ENCODE data around the gene NEK6.

NEK6 gene

GRCh38 chr9:124354346-124355038, 96.7 kb downstream of the NEK6 start:
- no peak overlapping the region for H3K4me2 ChIP-seq (ENCODE audit: low read length)
- H4K20me1 ChIP-seq (ENCODE audit: insufficient read depth, low read length): peaks cover 69% of the 10 kb centered on the region
- no peaks in the 10 kb centered on the region for H3K4me1 ChIP-seq (ENCODE audit: low read length)
- TF ChIP-seq CTCF (IDR thresholded peaks at IDR 0.05; ENCODE audit: low read depth, low read length) (no peak), EZH2phosphoT487 (IDR thresholded peaks at IDR 0.05; ENCODE audit: low read depth) (no peak)
- H3K27me3 ChIP-seq (ENCODE audit: low read depth, low read length): no peaks in the 10 kb centered on the region
- no peaks in the 10 kb centered on the region for H3K9me3 ChIP-seq (ENCODE audit: insufficient read depth, low read length)
- no peak overlapping the region for H3K4me3 ChIP-seq (ENCODE audit: low read length)
- peaks cover 56% of the 10 kb centered on the region for H3K79me2 ChIP-seq (ENCODE audit: low read length)
- H3K36me3 ChIP-seq (replicated peaks; ENCODE audit: low read depth, low read length): peaks cover 91% of the 10 kb centered on the region
- H2AFZ ChIP-seq (ENCODE audit: low read depth, low read length): no peak overlapping the region
- H3K27ac ChIP-seq (ENCODE audit: low read length): no peak overlapping the region
- H3K9ac ChIP-seq (ENCODE audit: low read length): no peak overlapping the region

DNA sequence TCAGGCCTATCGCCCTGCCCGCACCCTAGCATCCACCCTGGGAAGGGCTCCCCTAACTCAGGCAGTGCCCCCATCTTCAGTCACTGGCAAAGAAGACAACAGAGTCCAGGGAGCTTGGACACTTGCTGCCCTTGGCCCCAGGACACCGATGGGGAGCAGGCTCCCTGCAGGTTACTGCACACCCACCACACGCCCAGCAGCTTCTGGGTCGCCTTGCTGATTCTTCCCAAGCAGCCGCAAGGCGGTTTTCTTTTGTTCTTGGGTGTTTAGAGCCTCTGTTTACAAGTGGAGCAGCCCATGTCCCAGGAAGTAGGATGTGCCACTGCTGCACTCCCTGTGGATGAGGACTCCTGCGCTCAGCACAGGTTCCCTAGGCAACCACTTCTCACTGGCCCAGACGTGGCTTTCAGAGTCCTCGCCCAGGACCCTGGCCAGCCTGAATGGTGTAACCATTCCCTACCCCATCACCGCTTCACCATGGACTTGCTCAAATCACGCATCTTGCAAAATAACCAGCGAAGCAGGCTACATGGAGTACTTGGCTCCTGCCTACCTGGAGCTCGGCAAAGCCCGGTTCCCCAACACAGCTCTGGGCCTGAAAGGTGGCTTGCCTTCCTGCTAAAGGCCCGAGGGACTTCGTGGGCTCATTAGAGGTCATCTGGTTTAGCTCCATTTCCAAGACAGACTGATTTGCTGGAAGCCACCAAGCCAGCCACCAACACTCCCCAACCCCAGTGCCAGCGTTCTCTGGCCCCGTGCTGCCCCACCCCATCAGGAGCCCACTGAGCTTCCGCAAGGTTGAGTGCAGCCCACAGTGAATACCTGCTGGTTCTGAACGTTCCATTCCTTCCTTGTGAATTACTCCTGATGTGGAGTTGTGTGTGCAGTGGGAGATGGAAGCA, 97.5 kb downstream of the NEK6 start:
- H3K27ac ChIP-seq (ENCODE audit: low read length): no peak overlapping the region
- no peak overlapping the region for H2AFZ ChIP-seq (ENCODE audit: low read depth, low read length)
- H3K4me3 ChIP-seq (ENCODE audit: low read length): no peak overlapping the region
- peaks cover 84% of the 10 kb centered on the region for H3K36me3 ChIP-seq (replicated peaks; ENCODE audit: low read depth, low read length)
- H3K4me1 ChIP-seq (ENCODE audit: low read length): no peaks in the 10 kb centered on the region
- H4K20me1 ChIP-seq (ENCODE audit: insufficient read depth, low read length): peaks cover 76% of the 10 kb centered on the region
- H3K27me3 ChIP-seq (ENCODE audit: low read depth, low read length): no peaks in the 10 kb centered on the region
- H3K9me3 ChIP-seq (ENCODE audit: insufficient read depth, low read length): no peaks in the 10 kb centered on the region
- TF ChIP-seq CTCF (IDR thresholded peaks at IDR 0.05; ENCODE audit: low read depth, low read length): no peak
- TF ChIP-seq EZH2phosphoT487 (IDR thresholded peaks at IDR 0.05; ENCODE audit: low read depth): no peak
- no peak overlapping the region for H3K4me2 ChIP-seq (ENCODE audit: low read length)
- H3K9ac ChIP-seq (ENCODE audit: low read length): no peak overlapping the region
- H3K79me2 ChIP-seq (ENCODE audit: low read length): peaks cover 64% of the 10 kb centered on the region

- Histone ChIP-seq H3K36me3 (replicated peaks; ENCODE audit: low read depth, low read length) (peaks cover 78% of the 10 kb centered on the region), H3K4me2 (ENCODE audit: low read length) (no peak overlapping the region), H3K27ac (ENCODE audit: low read length) (no peak overlapping the region), H3K79me2 (ENCODE audit: low read length) (peaks cover 73% of the 10 kb centered on the region), H3K9ac (ENCODE audit: low read length) (no peak overlapping the region), H3K4me1 (ENCODE audit: low read length) (no peaks in the 10 kb centered on the region), H2AFZ (ENCODE audit: low read depth, low read length) (no peak overlapping the region), H4K20me1 (ENCODE audit: insufficient read depth, low read length) (peaks cover 76% of the 10 kb centered on the region), H3K4me3 (ENCODE audit: low read length) (no peak overlapping the region), H3K9me3 (ENCODE audit: insufficient read depth, low read length) (no peaks in the 10 kb centered on the region), H3K27me3 (ENCODE audit: low read depth, low read length) (no peaks in the 10 kb centered on the region)
- TF ChIP-seq CTCF (IDR thresholded peaks at IDR 0.05; ENCODE audit: low read depth, low read length) (no peak), EZH2phosphoT487 (IDR thresholded peaks at IDR 0.05; ENCODE audit: low read depth) (no peak)
Observed at GRCh38 chr9:124355941-124356744, 98.4 kb downstream of the NEK6 start.
